SK-N-SH (cell line): Measurements from ENCODE around the gene SRP54. TPM values are rescaled to one million over a fixed set of nuclear protein-coding genes. Genes with fewer than 3 reads are reported as not detected.

Source experiments
- CTCF ChIA-PET: fragments of 300-600, 350-600 bp; formaldehyde crosslinking; extraction: SDS; loops from one replicate; lab custom pipeline; 2021; lab: Yijun Ruan, JAX
- POLR2A ChIA-PET: fragments of 350-600 bp; sonication (Branson Sonifier 250); formaldehyde crosslinking; extraction: SDS; loops from one replicate; lab custom pipeline; 2020; ENCODE audit warnings: antibody characterized with exemption, inconsistent platforms; lab: Yijun Ruan, JAX
- DNase-seq: peaks from one replicate; pipeline ENCODE4 v3.0.0; 2012
- H2AFZ ChIP-seq: fragments of 200-600 bp; sonication (generic); 2 replicates; pipeline ENCODE4 v1.8.1; 2016; ENCODE audit warnings: antibody characterized with exemption, mild to moderate bottlenecking, low read depth
- H3F3A ChIP-seq: fragments of 200-600 bp; sonication (generic); replicated peaks from 2 replicates; pipeline ENCODE3; 2016; ENCODE audit warnings: antibody characterized with exemption, mild to moderate bottlenecking; ENCODE audit not compliant: insufficient read depth
- H3K27ac ChIP-seq, 2 experiments: fragments of 200-500 bp in 1 of 2; fragments of 200-600 bp in 1 of 2; sonication (Bioruptor generic) in 1 of 2; sonication (generic), shearing (Covaris generic) in 1 of 2; 2 replicates each; pipeline versions ENCODE4 v1.5.1 to v1.6.1; 2014 to 2016; ENCODE audit warnings: low read depth in 2 of 2, inconsistent platforms in 1 of 2, low read length in 1 of 2, mild to moderate bottlenecking in 1 of 2, mixed read lengths in 1 of 2
- H3K27me3 ChIP-seq: fragments of 200-600 bp; sonication (generic), shearing (Covaris generic); 2 replicates; pipeline ENCODE4 v1.6.1; 2016; ENCODE audit warnings: mixed run types; ENCODE audit not compliant: insufficient read depth
- H3K36me3 ChIP-seq, 2 experiments: fragments of 200-500 bp in 1 of 2; fragments of 200-600 bp in 1 of 2; sonication (Bioruptor generic) in 1 of 2; sonication (generic) in 1 of 2; replicated peaks in 1 of 2; 2 replicates each; pipeline versions ENCODE3 to v1.5.1; 2014 to 2016; ENCODE audit warnings: low read length in 1 of 2, mild to moderate bottlenecking in 1 of 2; ENCODE audit not compliant: insufficient read depth in 2 of 2, control insufficient read depth in 1 of 2
- H3K4me1 ChIP-seq, 2 experiments: fragments of 200-500 bp in 1 of 2; fragments of 200-600 bp in 1 of 2; sonication (Bioruptor generic) in 1 of 2; sonication (generic), shearing (Covaris generic) in 1 of 2; 2 replicates each; pipeline versions ENCODE4 v1.5.1 to v1.6.1; 2014 to 2016; ENCODE audit warnings: low read depth in 1 of 2, low read length in 1 of 2, mixed run types in 1 of 2; ENCODE audit not compliant: insufficient read depth in 2 of 2, control insufficient read depth in 1 of 2
- H3K4me2 ChIP-seq: fragments of 200-600 bp; sonication (generic), shearing (Covaris generic); 2 replicates; pipeline ENCODE4 v1.6.1; 2017; ENCODE audit warnings: mixed run types
- H3K4me3 ChIP-seq, 2 experiments: fragments of 200-500 bp in 1 of 2; fragments of 200-600 bp in 1 of 2; sonication (Bioruptor generic) in 1 of 2; sonication (generic), shearing (Covaris generic) in 1 of 2; 2 replicates each; pipeline versions ENCODE4 v1.5.1 to v1.8.1; 2014 to 2016; ENCODE audit warnings: low read depth in 2 of 2, inconsistent platforms in 1 of 2, low read length in 1 of 2, mild to moderate bottlenecking in 1 of 2, mixed read lengths in 1 of 2, moderate library complexity in 1 of 2
- H3K79me2 ChIP-seq: fragments of 200-600 bp; sonication (generic); 2 replicates; pipeline ENCODE4 v1.8.1; 2017; ENCODE audit warnings: mild to moderate bottlenecking; ENCODE audit not compliant: insufficient read depth
- H3K9ac ChIP-seq: fragments of 200-600 bp; sonication (generic); 2 replicates; pipeline ENCODE4 v1.6.1; 2017; ENCODE audit warnings: mixed run types
- H3K9me2 ChIP-seq: fragments of 200-600 bp; sonication (generic); 2 replicates; pipeline ENCODE4 v1.6.1; 2017; ENCODE audit warnings: mixed run types
- H3K9me3 ChIP-seq: fragments of 200-600 bp; sonication (generic); 2 replicates; pipeline ENCODE4 v1.6.1; 2017; ENCODE audit warnings: mixed run types, mild to moderate bottlenecking, moderate library complexity
- H4K20me1 ChIP-seq: fragments of 200-600 bp; sonication (generic); 2 replicates; pipeline ENCODE4 v1.6.1; 2017; ENCODE audit warnings: mild to moderate bottlenecking, mixed run types; ENCODE audit not compliant: insufficient read depth
- CHD2 ChIP-seq: fragments of 150-350 bp; IDR thresholded peaks from 2 replicates; pipeline ENCODE4 v1.6.1; 2018; ENCODE audit warnings: low read length; ENCODE audit not compliant: partially characterized antibody
- ELF1 ChIP-seq: IDR thresholded peaks from 2 replicates; pipeline ENCODE4 v1.4.0; 2012
- EP300 ChIP-seq, 2 experiments: IDR thresholded peaks; 2 replicates each; pipeline versions ENCODE4 v1.4.0 to v1.6.1; 2012; ENCODE audit warnings: borderline replicate concordance in 1 of 2, low read depth in 1 of 2, low read length in 1 of 2
- EZH2phosphoT487 ChIP-seq: fragments of 200-600 bp; sonication (generic); IDR thresholded peaks from 2 replicates; pipeline ENCODE4 v1.6.1; 2017; ENCODE audit warnings: low read depth, mixed run types, mild to moderate bottlenecking, antibody characterized with exemption, moderate library complexity, borderline replicate concordance
- FOSL2 ChIP-seq: IDR thresholded peaks from 2 replicates; pipeline ENCODE4 v1.4.0; 2012; ENCODE audit warnings: low read depth, mild to moderate bottlenecking, moderate library complexity, borderline replicate concordance
- FOXM1 ChIP-seq: IDR thresholded peaks from 2 replicates; pipeline ENCODE4 v1.4.0; 2012; ENCODE audit warnings: low read depth, mild to moderate bottlenecking
- JUND ChIP-seq: IDR thresholded peaks from 2 replicates; pipeline ENCODE4 v1.4.0; 2012
- MAX ChIP-seq: IDR thresholded peaks from 2 replicates; pipeline ENCODE4 v1.4.0; 2012; ENCODE audit warnings: low read depth
- MEF2A ChIP-seq: IDR thresholded peaks from 2 replicates; pipeline ENCODE4 v1.4.0; 2012; ENCODE audit warnings: low read depth, borderline replicate concordance
- NRF1 ChIP-seq: IDR thresholded peaks from 2 replicates; pipeline ENCODE4 v1.6.1; 2012; ENCODE audit warnings: low read depth, mild to moderate bottlenecking, low read length
- RFX5 ChIP-seq: IDR thresholded peaks from 2 replicates; pipeline ENCODE4 v1.6.1; 2012; ENCODE audit warnings: mild to moderate bottlenecking, improper control_type of control experiment, low read length
- SIN3A ChIP-seq: IDR thresholded peaks from 2 replicates; pipeline ENCODE4 v1.6.1; 2012; ENCODE audit warnings: low read depth, mild to moderate bottlenecking, low read length, moderate library complexity, borderline replicate concordance
- SMC3 ChIP-seq: IDR thresholded peaks from 2 replicates; pipeline ENCODE4 v1.6.1; 2012; ENCODE audit warnings: low read depth, low read length, improper control_type of control experiment
- TEAD4 ChIP-seq: IDR thresholded peaks from 2 replicates; pipeline ENCODE4 v1.4.0; 2012; ENCODE audit warnings: mild to moderate bottlenecking, borderline replicate concordance; ENCODE audit not compliant: insufficient read depth
- YY1 ChIP-seq: IDR thresholded peaks from 2 replicates; pipeline ENCODE4 v1.4.0; 2012; ENCODE audit warnings: low read depth, mild to moderate bottlenecking
- WGBS: methylation state at CpG from one replicate; pipeline ENCODE4 v1.1.6; 2017; ENCODE audit warnings: low lambda C conversion rate; 5-methylcytosine and 5-hydroxymethylcytosine counted together
- polyA plus RNA-seq, 3 experiments: library from polyadenylated mRNA; depleted of rRNA; stranded (reverse); fragments of >200 nt; gene quantifications; 2 replicates each; pipeline ENCODE4 v1.2.3, GENCODE V29; 2012
- TF ChIP-seq, protein P1 (sequence below): fragments of 200-600 bp; sonication (generic); IDR thresholded peaks from 2 replicates; pipeline ENCODE4 v1.6.1; 2017; ENCODE audit warnings: antibody characterized with exemption, mild to moderate bottlenecking, moderate library complexity
- TF ChIP-seq, protein P2 (sequence below): fragments of 150-350 bp; IDR thresholded peaks from 2 replicates; pipeline ENCODE4 v1.6.1; 2016; ENCODE audit warnings: mild to moderate bottlenecking, low read depth, low read length

SRP54 gene
- polyA plus RNA-seq, 1 of the 3 experiments (the other 2 are of a cell fraction) = 39.5 TPM

DNA sequence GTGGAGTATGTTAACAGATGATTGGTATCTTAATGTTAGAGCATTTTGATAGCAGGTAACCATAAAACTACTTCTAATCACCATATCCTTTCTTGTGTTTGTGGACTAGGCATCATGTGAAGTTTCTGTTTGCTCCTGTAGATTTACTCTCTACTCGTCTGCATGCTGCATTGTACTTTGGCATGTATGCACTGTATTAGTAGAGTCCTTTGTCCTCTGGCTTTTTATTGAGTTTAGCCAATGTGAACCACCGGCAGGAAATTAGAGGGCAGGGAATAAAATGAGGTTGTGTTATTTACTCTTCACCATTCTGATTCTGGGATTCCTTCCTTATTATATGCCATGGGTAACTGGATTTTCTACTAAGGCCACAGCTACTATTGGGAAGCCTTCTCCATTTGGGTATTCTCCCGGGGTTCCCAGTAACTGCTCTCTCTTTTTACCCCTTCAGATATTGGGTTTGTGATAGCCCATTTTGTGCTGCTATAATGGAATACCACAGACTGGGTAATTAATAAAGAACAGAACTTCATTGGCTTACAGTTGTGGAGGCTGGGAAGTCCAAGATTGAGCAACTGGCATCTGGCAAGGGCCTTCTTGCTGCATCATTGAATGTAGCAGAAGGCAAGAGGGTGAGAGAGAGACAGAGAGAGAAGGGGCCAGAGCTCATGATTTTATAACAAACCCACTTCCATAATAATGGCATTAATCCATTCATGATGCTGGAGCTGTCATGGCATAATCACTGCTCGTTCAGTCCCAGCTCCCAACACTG, 85.6 kb downstream of the SRP54 start:
- no peak for DNase-seq
- H3F3A ChIP-seq = peaks cover 9% of the 10 kb centered on the region
- H3K4me2 ChIP-seq = no peak overlapping the region
- POLR2A ChIA-PET = no interaction called here
- TF ChIP-seq EP300 (IDR thresholded peaks at IDR 0.05; ENCODE audit: borderline replicate concordance in 1 of 2, low read depth in 1 of 2, low read length in 1 of 2) = no peak
- TF ChIP-seq YY1 = no peak
- no peak for TF ChIP-seq FOXM1
- TF ChIP-seq JUND = no peak
- no peak for TF ChIP-seq EZH2phosphoT487
- TF ChIP-seq TEAD4 = no peak
- TF ChIP-seq MAX = no peak
- TF ChIP-seq SIN3A = no peak
- H3K27me3 ChIP-seq = no peaks in the 10 kb centered on the region
- H3K9me3 ChIP-seq = no peaks in the 10 kb centered on the region
- no peak overlapping the region for H3K9ac ChIP-seq
- no peaks in the 10 kb centered on the region for H3K4me1 ChIP-seq
- no peak overlapping the region for H3K4me3 ChIP-seq
- CTCF ChIA-PET = no interaction called here
- no peak overlapping the region for H2AFZ ChIP-seq
- H3K36me3 ChIP-seq = peaks cover 3 to 47% of the 10 kb centered on the region in 2 experiments
- H4K20me1 ChIP-seq = no peaks in the 10 kb centered on the region
- peaks cover 30% of the 10 kb centered on the region; the same call in 1 of the 2 replicates for H3K79me2 ChIP-seq
- 94% methylated on average over 4 of the region's 4 CpGs for WGBS
- H3K27ac ChIP-seq = no peak overlapping the region
- H3K9me2 ChIP-seq = no peaks in the 10 kb centered on the region

DNA sequence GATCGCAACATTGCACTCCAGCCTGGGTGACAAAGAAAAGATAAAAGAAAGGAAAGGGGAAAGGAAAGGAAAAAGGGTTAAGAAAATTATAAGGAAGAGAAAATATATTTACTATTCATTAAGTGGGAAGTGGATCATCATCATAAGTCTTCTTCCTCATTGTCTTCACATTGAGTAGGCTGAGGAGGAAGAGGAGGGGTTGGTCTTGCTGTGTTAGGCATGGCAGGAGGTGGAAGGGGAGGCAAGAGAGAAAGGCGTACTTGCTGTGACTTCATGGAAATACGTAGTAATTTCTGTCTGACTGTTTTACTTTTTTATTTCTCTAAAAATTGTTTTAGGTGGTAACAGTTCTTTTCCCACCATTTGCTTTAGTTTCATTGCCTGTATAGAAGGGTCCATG, 89.4 kb downstream of the SRP54 start:
- Histone ChIP-seq H3K27ac (no peak overlapping the region), H3K4me2 (no peak overlapping the region), H3K27me3 (no peaks in the 10 kb centered on the region), H2AFZ (no peak overlapping the region), H3K9ac (no peak overlapping the region), H3K79me2 (peaks cover 21% of the 10 kb centered on the region; the same call in 1 of the 2 replicates), H3K9me2 (no peaks in the 10 kb centered on the region), H3K9me3 (no peaks in the 10 kb centered on the region), H3K36me3 (peaks cover 7 to 37% of the 10 kb centered on the region in 2 experiments), H3K4me3 (no peak overlapping the region; a peak in 1 of 4 replicates), H3F3A (no peaks in the 10 kb centered on the region), H3K4me1 (no peaks in the 10 kb centered on the region), H4K20me1 (no peaks in the 10 kb centered on the region)
- TF ChIP-seq SMC3 (no peak), ELF1 (no peak), NRF1 (no peak), CHD2 (no peak), FOSL2 (no peak), MAX (no peak), MEF2A (no peak), RFX5 (no peak), EZH2phosphoT487 (no peak), JUND (no peak)
- TF ChIP-seq, protein P1, sequence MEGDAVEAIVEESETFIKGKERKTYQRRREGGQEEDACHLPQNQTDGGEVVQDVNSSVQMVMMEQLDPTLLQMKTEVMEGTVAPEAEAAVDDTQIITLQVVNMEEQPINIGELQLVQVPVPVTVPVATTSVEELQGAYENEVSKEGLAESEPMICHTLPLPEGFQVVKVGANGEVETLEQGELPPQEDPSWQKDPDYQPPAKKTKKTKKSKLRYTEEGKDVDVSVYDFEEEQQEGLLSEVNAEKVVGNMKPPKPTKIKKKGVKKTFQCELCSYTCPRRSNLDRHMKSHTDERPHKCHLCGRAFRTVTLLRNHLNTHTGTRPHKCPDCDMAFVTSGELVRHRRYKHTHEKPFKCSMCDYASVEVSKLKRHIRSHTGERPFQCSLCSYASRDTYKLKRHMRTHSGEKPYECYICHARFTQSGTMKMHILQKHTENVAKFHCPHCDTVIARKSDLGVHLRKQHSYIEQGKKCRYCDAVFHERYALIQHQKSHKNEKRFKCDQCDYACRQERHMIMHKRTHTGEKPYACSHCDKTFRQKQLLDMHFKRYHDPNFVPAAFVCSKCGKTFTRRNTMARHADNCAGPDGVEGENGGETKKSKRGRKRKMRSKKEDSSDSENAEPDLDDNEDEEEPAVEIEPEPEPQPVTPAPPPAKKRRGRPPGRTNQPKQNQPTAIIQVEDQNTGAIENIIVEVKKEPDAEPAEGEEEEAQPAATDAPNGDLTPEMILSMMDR = no peak
- TF ChIP-seq, protein P2, sequence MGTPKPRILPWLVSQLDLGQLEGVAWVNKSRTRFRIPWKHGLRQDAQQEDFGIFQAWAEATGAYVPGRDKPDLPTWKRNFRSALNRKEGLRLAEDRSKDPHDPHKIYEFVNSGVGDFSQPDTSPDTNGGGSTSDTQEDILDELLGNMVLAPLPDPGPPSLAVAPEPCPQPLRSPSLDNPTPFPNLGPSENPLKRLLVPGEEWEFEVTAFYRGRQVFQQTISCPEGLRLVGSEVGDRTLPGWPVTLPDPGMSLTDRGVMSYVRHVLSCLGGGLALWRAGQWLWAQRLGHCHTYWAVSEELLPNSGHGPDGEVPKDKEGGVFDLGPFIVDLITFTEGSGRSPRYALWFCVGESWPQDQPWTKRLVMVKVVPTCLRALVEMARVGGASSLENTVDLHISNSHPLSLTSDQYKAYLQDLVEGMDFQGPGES = no peak
- ChIA-PET POLR2A (no interaction called here), CTCF (no interaction called here)
- DNase-seq = no peak
- WGBS = 97% methylated on average over 3 of the region's 3 CpGs
